ENCODE results near the gene KCTD21.
"Not testable (repeated sequence)": the region's sequence is repeated elsewhere in the genome, so short reads cannot be mapped to it uniquely, and the experiment has no call there.

The KCTD21 gene

GRCh38 chr11:78200061-78200460 lies 11.6 kb upstream of the KCTD21 start:
- DNase-seq, result no peak

- DNase-seq, result no peak
These were observed 11.2 kb upstream of the KCTD21 start for GRCh38 chr11:78199653-78200015.

- DNase-seq, result no peak
These were observed 10.7 kb upstream of the KCTD21 start for GRCh38 chr11:78199015-78199652.

GRCh38 chr11:78197816-78198215 lies 9.4 kb upstream of the KCTD21 start:
- DNase-seq, result no peak

- DNase-seq, result no peak
These were observed 8.2 kb upstream of the KCTD21 start for GRCh38 chr11:78196661-78197091.

- no peak for DNase-seq
These were observed 7.6 kb upstream of the KCTD21 start for GRCh38 chr11:78195917-78196560.

- no peak for DNase-seq
These were observed 6.1 kb upstream of the KCTD21 start for GRCh38 chr11:78194490-78194889.

GRCh38 chr11:78193806-78194205 lies 5.4 kb upstream of the KCTD21 start:
- DNase-seq, result no peak

- no peak for DNase-seq
These were observed 4.5 kb upstream of the KCTD21 start for GRCh38 chr11:78192911-78193351.

GRCh38 chr11:78192223-78192719 lies 3.8 kb upstream of the KCTD21 start:
- DNase-seq, result no peak

- DNase-seq, result no peak
These were observed 2.6 kb upstream of the KCTD21 start for GRCh38 chr11:78190871-78191538.

- DNase-seq, result no peak
These were observed 1.9 kb upstream of the KCTD21 start for GRCh38 chr11:78190374-78190773.

GRCh38 chr11:78189851-78190250 lies 1.4 kb upstream of the KCTD21 start:
- DNase-seq, result no peak

- DNase-seq, result no peak
These were observed 823 bp upstream of the KCTD21 start for GRCh38 chr11:78189174-78189724.

GRCh38 chr11:78187366-78188285 lies 800 bp downstream of the KCTD21 start:
- DNase-seq, result peak; percentile 73

GRCh38 chr11:78181185-78181584 lies 7.2 kb downstream of the KCTD21 start:
- DNase-seq, result no peak

- no peak for DNase-seq
These were observed 7.7 kb downstream of the KCTD21 start for GRCh38 chr11:78180751-78181150.

- DNase-seq, result no peak
These were observed 8.9 kb downstream of the KCTD21 start for GRCh38 chr11:78179459-78180071.

- no peak for DNase-seq
These were observed 11.2 kb downstream of the KCTD21 start for GRCh38 chr11:78177216-78177615.

GRCh38 chr11:78176605-78177141 lies 11.8 kb downstream of the KCTD21 start:
- no peak for DNase-seq

- not testable (repeated sequence) for DNase-seq
These were observed 12.6 kb downstream of the KCTD21 start for GRCh38 chr11:78175862-78176261.

- DNase-seq, result no peak
These were observed 16.5 kb downstream of the KCTD21 start for GRCh38 chr11:78171951-78172350.
